SH-SY5Y (cell line): ENCODE results near the gene NEU2.

Source experiments
- GATA2 ChIP-seq: IDR thresholded peaks from 2 replicates; pipeline ENCODE4 v1.6.1; 2011; ENCODE audit warnings: mild to moderate bottlenecking, low read depth, low read length
- GATA3 ChIP-seq: IDR thresholded peaks from 2 replicates; pipeline ENCODE4 v1.6.1; 2011; ENCODE audit warnings: low read depth, mild to moderate bottlenecking, low read length, moderate library complexity

The NEU2 gene

DNA sequence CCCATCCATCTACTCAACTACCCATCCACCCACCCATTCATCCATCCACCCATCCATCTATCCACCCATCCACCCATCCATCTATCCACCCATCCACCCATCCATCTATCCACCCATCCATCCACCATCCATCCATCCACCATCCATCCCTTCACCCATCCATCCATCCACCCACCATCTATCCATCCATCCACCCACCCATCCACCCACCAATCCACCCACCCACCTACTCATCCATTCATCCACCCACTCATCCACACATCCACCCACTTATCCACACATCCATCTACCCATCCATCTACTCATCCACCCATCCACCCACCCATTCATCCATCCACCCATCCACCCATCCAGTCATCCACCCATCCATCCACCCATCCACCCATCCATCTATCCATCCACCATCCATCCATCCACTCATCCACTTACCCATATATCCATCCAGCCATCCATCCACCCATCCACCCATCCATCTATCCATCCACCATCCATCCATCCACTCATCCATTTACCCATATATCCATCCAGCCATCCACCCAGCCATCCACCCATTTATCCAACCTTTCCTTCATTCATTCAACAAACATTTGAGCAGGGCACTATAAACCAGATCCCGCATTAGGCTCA lies 17.3 kb upstream of the NEU2 start:
- TF ChIP-seq GATA2 (no peak), GATA3 (no peak)

DNA sequence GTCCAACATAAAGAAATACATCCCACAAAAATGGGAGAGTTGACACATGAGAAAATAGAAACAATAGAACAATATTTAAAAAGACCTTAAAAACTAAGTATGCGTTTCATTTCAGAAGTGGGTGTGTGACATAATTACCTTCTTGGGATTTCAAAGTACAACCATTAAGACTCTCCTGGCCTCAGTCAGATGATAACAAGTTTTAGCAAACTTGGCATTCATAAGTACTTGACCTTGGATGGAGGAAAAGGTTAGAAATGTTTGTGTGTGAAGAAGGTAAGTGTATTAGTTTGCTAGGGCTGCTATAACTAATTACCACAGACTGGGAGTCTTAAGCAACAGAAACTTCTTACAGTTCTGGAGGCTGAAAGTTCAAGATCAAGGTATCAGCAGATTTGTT lies 14.5 kb upstream of the NEU2 start:
- TF ChIP-seq GATA3 (no peak), GATA2 (no peak)

DNA sequence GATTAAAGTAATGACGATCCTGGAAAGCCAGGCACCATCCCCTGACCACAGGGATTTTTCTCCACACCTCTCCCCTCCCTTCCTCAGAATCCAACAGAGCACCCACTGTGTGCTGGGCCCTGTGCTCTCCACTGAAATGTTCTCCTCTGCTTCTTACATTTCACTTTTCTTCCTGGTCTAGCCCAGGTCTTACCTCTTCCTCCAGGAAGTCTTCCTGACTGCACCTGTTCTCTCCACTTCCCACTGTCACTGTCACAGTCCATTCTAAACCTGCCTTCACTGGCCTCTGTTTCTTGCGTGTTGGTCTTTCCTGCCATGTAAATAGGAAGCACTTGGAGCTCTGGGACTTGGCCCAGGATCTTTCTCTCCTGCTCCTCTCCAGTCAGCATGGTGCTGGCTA lies 12.0 kb upstream of the NEU2 start:
- TF ChIP-seq GATA3 (no peak), GATA2 (no peak)

DNA sequence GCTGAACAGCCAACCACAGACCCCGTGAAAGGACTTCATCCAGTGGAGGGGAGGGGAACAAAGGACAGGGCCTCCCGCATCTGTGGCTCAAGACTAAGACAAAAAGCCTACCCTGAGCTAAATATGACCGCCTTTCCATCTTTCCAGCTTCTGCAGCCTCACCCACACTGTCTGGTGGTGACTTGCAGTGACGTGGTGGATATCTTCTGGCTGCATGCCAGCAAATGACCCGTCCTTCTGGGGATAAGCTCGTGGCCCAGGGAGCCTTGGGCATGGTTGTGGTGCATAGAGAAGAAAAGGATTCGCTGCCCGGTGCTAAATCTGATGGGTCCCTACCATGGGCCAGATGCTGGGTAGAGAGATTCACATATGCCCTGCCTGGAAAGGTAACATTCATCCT lies 10.7 kb upstream of the NEU2 start:
- no peak for TF ChIP-seq GATA3
- TF ChIP-seq GATA2: no peak

DNA sequence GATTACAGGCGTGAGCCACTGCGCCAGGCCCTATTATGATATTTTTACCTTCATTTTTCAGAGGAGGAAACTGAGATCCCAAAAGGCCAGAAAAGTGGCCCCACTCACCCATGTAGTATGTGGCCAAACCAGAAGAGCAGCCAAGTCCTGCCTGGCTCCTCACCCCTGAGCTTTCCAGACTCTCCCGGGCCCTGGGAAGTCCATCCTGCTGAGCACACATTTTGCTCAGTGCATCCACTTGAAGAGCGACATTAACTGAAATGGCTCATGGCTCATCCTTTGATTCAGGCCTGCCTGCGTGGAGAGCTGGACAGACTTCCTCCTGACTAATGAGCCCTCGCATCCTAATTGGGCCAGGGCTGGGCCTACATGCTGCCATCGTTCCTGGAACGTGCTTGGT lies 9.9 kb upstream of the NEU2 start:
- TF ChIP-seq GATA2 (no peak), GATA3 (no peak)

DNA sequence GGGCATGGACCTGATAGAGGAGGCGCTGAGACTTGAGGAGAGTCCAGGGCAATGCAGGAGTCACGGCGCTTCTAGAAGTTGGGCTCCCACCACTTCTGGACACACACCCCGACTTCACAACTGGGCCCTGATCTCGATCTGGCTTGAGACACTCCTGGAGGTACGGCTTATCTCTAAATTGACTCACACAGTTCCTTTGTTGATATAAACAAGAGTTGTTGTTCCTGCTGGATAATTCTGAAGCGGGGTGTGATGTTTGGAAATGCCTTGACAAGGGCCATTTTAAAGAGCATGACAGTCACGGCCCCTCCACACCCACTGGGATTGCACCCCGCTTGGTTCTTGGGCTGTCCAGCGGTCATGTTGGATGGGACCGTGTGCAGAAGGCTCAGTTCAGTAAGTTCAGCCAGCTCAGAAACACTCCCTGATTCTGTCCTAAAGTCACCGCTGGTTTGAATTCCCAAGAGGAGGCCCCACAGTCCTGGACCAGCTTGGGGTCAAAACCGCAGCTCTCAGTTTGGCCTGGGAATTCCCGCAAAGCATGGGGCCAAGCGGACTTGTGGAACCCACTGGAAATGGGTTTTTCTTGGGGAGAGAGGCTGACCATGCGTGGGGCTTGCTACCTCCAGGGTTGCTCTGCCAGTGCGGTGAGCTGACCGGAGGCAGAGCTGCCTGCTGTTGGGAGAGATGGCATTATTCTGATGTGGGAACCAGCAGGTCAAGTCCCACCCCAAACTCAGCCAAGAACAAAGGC lies 9.3 kb upstream of the NEU2 start:
- TF ChIP-seq GATA3: no peak
- TF ChIP-seq GATA2: no peak

DNA sequence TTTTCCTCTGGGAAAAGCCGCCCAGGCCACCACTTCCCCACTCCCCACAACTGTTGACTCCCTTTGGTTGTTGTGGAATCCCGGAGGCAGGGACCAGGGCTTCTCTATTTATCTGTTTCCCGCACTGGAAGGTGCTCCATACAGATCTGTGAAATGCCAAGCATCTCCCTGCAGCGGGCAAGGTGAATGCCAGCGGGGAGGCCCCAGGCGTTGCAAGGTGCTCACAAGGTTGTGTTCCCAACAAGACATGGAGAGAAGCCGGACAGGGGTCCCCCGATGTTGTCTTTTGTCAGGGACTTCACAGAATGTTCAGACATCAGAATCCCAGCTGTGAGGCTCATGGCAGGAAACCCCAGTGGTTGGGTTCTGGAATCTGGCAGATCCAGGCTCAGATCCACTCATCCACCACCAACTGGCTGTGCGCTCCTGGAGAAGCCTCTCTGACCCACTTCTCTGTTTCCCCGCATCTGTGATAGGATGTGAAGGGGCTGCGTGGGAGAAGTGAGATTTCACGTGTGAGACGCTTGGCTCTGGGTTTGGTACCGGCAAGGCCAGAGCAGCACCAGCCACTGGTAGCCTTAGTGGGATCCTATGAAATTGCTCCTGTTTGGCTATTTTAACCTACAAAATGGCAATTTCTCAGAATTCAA lies 8.6 kb upstream of the NEU2 start:
- no peak for TF ChIP-seq GATA3
- TF ChIP-seq GATA2: no peak

DNA sequence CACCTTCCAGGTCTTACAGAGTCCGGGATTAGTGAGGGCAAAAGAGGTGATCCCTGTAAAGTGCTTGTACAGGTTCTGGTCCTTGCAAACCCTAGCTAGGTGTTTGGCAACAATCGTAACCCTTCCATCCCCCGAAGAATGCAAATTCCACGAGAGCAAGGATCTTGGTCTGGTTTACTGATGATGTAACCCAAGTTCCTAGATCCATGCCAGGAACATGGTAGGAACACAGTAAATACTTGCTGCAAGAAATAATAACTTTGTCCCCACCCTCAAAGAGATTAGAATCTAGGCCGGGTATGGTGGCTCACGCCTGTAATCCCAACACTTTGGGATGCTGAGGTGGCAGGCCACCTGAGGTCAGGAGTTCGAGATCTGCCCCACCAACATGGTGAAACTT lies 6.8 kb upstream of the NEU2 start:
- TF ChIP-seq GATA3: no peak
- TF ChIP-seq GATA2: no peak

DNA sequence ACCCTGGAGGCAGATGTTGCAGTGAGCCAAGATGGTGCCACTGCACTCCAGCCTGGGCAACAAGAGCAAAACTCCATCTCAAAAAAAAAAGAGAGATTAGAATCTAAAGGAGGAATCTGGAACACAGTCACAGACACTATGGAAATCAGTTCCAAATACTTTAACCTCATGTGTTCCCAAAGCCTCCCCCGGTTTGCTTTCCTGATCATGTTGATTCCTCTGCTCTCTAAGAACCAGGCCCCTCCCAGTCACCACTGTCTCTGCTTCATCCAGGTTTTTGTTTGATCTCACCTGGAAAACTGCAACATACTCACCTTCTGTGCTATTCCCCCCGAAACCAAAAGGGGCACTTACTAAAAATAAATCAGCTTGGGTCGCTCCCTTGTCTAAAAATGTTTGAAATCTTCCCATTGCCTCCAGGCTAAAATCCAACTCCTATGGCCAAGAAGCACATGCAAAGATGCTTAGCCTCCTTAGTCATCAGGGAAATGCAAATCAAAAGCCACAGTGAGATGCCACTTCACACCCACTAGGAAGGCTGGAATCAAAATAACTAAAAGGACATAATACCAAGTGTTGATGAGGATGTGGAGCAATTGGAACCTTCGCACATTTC lies 6.2 kb upstream of the NEU2 start:
- TF ChIP-seq GATA3: no peak
- no peak for TF ChIP-seq GATA2

DNA sequence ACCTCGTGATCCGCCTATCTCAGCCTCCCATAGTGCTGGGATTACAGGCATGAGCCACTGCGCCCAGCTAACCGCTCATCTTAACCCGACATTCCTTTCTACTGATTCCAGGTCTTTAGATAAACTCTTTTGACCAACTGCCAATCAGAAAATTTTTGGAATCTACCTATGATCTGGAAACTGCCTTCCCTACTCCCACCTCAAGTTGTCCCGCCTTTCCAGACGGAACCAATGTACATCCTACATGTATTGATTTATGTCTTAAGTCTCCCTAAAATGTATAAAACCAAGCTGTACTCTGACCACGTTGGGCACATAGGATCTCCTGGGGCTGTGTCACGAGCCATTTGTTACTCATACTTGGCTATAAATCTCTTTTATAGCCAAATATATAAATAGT lies 3.2 kb upstream of the NEU2 start:
- TF ChIP-seq GATA2: no peak
- TF ChIP-seq GATA3: no peak

DNA sequence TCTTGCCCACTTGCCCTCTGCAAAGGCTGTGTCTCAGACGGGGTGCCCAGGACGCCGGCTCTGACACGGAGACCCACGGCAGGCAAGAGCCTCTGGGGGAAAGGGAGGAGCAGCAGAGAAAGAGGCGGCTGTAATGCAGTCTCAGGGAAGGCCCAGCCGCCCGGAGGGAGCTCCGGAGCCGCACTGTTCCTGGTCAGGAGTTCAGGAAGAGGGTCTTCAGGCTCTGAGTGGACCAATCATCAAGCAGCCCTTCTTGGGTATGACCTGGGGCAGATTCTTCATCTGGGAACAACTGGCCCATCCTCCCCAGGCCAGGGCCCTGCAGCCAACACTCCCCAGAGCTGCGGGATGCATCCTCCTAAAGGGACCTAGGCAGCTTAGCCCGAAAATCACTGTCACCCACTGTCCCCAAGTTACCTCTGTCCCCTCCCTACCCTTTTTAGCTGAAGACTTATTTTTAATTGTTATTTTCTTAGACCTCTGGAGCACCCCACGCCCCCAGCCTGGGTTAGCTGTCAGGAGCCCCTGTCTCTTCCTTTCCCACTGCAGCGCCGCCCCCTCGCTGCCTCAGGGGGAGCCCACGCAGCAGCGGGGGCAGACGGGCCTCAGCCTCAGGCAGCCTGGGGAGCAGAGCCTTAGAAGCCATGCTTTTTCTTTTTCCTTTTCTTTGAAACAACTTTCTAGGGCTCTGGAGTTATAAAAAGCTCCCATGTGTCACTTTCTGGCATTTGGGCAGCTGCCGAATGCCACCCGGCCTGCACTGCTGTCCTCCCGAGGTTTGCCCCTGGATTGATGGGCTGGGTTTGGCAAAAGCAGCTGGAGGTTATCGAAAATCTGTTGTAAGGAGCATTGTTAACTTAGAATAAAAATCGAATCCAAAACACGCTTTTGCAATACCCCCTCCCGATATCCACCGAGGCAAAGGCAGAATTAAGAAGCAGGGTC lies 644 bp upstream of the NEU2 start:
- TF ChIP-seq GATA3 (no peak), GATA2 (no peak)

DNA sequence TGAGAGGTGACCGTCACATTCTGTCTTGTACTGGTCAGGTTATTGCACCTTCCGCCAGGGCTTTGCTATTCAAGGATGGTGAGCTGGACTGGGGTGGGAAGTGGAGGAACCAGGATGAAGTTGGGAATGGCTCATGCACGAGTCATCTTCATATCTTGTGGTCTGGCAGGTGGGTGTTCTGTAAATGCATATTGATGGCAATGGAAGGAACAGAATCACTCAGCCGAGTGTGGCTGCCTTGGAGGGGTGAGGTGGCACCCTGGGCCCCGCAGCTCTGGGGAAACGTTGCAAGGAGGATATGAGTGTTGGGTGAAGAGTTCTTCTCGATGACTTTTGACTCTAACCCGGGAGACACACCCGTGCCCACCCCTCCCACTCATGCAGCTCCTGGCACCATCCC lies 1.2 kb downstream of the NEU2 start:
- TF ChIP-seq GATA3: no peak
- no peak for TF ChIP-seq GATA2

DNA sequence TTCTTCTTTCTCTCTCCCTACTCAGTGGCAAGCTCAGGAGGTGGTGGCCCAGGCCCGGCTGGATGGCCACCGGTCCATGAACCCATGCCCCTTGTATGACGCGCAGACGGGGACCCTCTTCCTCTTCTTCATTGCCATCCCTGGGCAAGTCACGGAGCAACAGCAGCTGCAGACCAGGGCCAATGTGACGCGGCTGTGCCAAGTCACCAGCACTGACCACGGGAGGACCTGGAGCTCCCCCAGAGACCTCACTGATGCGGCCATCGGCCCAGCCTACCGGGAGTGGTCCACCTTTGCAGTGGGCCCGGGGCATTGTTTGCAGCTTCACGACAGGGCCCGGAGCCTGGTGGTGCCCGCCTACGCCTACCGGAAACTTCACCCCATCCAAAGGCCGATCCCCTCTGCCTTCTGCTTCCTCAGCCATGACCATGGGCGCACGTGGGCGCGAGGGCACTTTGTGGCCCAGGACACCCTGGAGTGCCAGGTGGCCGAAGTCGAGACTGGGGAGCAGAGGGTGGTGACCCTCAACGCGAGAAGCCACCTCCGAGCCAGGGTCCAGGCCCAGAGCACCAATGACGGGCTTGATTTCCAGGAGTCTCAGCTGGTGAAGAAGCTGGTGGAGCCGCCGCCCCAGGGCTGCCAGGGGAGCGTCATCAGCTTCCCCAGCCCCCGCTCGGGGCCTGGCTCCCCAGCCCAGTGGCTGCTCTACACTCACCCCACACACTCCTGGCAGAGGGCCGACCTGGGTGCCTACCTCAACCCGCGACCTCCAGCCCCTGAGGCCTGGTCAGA lies 1.8 kb downstream of the NEU2 start:
- no peak for TF ChIP-seq GATA3
- TF ChIP-seq GATA2: no peak
